WTC11 (cell line): Measurements from ENCODE around the gene SPACDR. TPM values are rescaled to one million over a fixed set of nuclear protein-coding genes. Genes with fewer than 3 reads are reported as not detected.

ENCODE experiments used
- AFF4 ChIP-seq: sonication (generic); formaldehyde crosslinking; IDR thresholded peaks from 2 replicates; pipeline ENCODE4 v1.8.1; 2023; ENCODE audit warnings: mild to moderate bottlenecking, missing genetic modification reagents, borderline replicate concordance
- ATF6 ChIP-seq: sonication (generic); formaldehyde crosslinking; IDR thresholded peaks from 2 replicates; pipeline ENCODE4 v1.8.1; 2023; ENCODE audit warnings: mild to moderate bottlenecking, missing genetic modification reagents
- CDX4 ChIP-seq: fragments of 250-450 bp; sonication (Bioruptor Pico); IDR thresholded peaks from 2 replicates; pipeline ENCODE4 v1.9.0; 2021; ENCODE audit warnings: moderate library complexity, mild to moderate bottlenecking, inconsistent platforms, borderline replicate concordance
- E2F4 ChIP-seq: sonication (generic); formaldehyde crosslinking; IDR thresholded peaks from 2 replicates; pipeline ENCODE4 v1.8.1; 2022; ENCODE audit warnings: low read depth, mild to moderate bottlenecking, moderate library complexity, missing genetic modification reagents, borderline replicate concordance
- GABPB1 ChIP-seq: sonication (generic); formaldehyde crosslinking; IDR thresholded peaks from 2 replicates; pipeline ENCODE4 v1.8.1; 2023; ENCODE audit warnings: mild to moderate bottlenecking, missing genetic modification reagents
- GTF2I ChIP-seq: fragments of 250-450 bp; sonication (Bioruptor Pico); conservative IDR thresholded peaks from 2 replicates; pipeline ENCODE4 v1.4.0; 2021; ENCODE audit warnings: mild to moderate bottlenecking
- IRF1 ChIP-seq: sonication (generic); formaldehyde crosslinking; IDR thresholded peaks from 2 replicates; pipeline ENCODE4 v1.8.0; 2023; ENCODE audit warnings: missing genetic modification reagents
- NFE2L1 ChIP-seq: sonication (generic); formaldehyde crosslinking; IDR thresholded peaks from 2 replicates; pipeline ENCODE4 v1.8.1; 2023; ENCODE audit warnings: missing genetic modification reagents
- OVOL2 ChIP-seq: fragments of 250-450 bp; sonication (Bioruptor Pico); IDR thresholded peaks from 2 replicates; pipeline ENCODE4 v1.9.0; 2021; ENCODE audit warnings: mild to moderate bottlenecking, borderline replicate concordance
- PREB ChIP-seq: sonication (generic); formaldehyde crosslinking; IDR thresholded peaks from 2 replicates; pipeline ENCODE4 v1.8.1; 2022; ENCODE audit warnings: mild to moderate bottlenecking, missing genetic modification reagents, moderate library complexity, borderline replicate concordance
- STAT6 ChIP-seq: sonication (generic); formaldehyde crosslinking; conservative IDR thresholded peaks from 2 replicates; pipeline ENCODE4 v1.8.1; 2023; ENCODE audit warnings: mild to moderate bottlenecking, low read depth, missing genetic modification reagents, moderate library complexity
- TP53 ChIP-seq: sonication (generic); formaldehyde crosslinking; IDR thresholded peaks from 2 replicates; pipeline ENCODE4 v1.8.1; 2023; ENCODE audit warnings: mild to moderate bottlenecking, missing genetic modification reagents
- ZNF219 ChIP-seq: sonication (generic); formaldehyde crosslinking; IDR thresholded peaks from 2 replicates; pipeline ENCODE4 v1.8.0; 2023; ENCODE audit warnings: missing genetic modification reagents, mild to moderate bottlenecking, borderline replicate concordance
- ZNF317 ChIP-seq: sonication (generic); formaldehyde crosslinking; IDR thresholded peaks from 2 replicates; pipeline ENCODE4 v1.8.1; 2023; ENCODE audit warnings: low read depth, mild to moderate bottlenecking, moderate library complexity, missing genetic modification reagents, borderline replicate concordance
- ZNF396 ChIP-seq: fragments of 250-450 bp; sonication (Bioruptor Pico); IDR thresholded peaks from 2 replicates; pipeline ENCODE4 v1.8.0; 2021; ENCODE audit warnings: mild to moderate bottlenecking, moderate library complexity, borderline replicate concordance
- ZNF425 ChIP-seq: fragments of 250-450 bp; sonication (Bioruptor Pico); conservative IDR thresholded peaks from 2 replicates; pipeline ENCODE4 v1.9.0; 2021; ENCODE audit warnings: mild to moderate bottlenecking
- ZNF671 ChIP-seq: fragments of 250-450 bp; sonication (Bioruptor Pico); IDR thresholded peaks from 2 replicates; pipeline ENCODE4 v1.8.0; 2021; ENCODE audit warnings: mild to moderate bottlenecking
- ZSCAN18 ChIP-seq: fragments of 250-450 bp; sonication (Bioruptor Pico); IDR thresholded peaks from 2 replicates; pipeline ENCODE4 v2.1.2; 2022; ENCODE audit warnings: mild to moderate bottlenecking, moderate library complexity
- total RNA-seq: library from RNA; stranded (reverse); gene quantifications from 3 replicates; pipeline ENCODE4 v1.2.3, GENCODE V29; 2021

Gene SPACDR
- total RNA-seq, 1 experiment from 2014 or later = 0.33 TPM

- TF ChIP-seq E2F4 (CRISPR knock-in tag) (peak; percentile 94), NFE2L1 (CRISPR knock-in tag) (peak; percentile 99), PREB (CRISPR knock-in tag) (peak; percentile 87; the same call in 1 of the 2 replicates), ZNF219 (CRISPR knock-in tag) (peak; percentile 96), ZNF396 (CRISPR knock-in tag) (no peak), CDX4 (0 out of 2 replicates have a peak, but pooled peaks have one; percentile 42), OVOL2 (CRISPR knock-in tag) (peak; percentile 94), TP53 (CRISPR knock-in tag) (peak; percentile 95), ZSCAN18 (CRISPR knock-in tag) (no peak), ATF6 (no peak), AFF4 (CRISPR knock-in tag) (peak; percentile 92; the same call in 1 of the 2 replicates), ZNF317 (CRISPR knock-in tag) (peak; percentile 80), GTF2I (CRISPR knock-in tag) (no peak), ZNF425 (CRISPR knock-in tag) (no peak; the same call in 1 of the 2 replicates), STAT6 (CRISPR knock-in tag) (no peak), GABPB1 (CRISPR knock-in tag) (peak; percentile 45), IRF1 (peak; percentile 98), ZNF671 (CRISPR knock-in tag) (peak; percentile 68; the same call in 1 of the 2 replicates)
These were observed 35.7 kb downstream of the SPACDR start, which contains the start of gene ZCWPW1 (continued) for GRCh38 chr7:100428199-100428966.
